Panc1 (cell line): ENCODE measurements around the gene JHY. TPM values are rescaled to one million over a fixed set of nuclear protein-coding genes. Genes with fewer than 3 reads are reported as not detected.

ENCODE experiments used
- ATAC-seq: fragments of 200-7000 bp; cut with Tn5 transposase; 2 replicates; pipeline ENCODE4 v1.9.1; 2020; ENCODE audit warnings: mild to moderate bottlenecking, moderate library complexity
- BruUV-seq: library from RNA; stranded (reverse); fragments of 400-500 nt; replicated peaks from 2 replicates; lab custom pipeline; 2021; lab: Mats Ljungman, UMichigan
- CTCF ChIA-PET: fragments of 300-600 bp; sonication (Branson Sonifier 250); formaldehyde crosslinking; loops from one replicate; lab custom pipeline; 2022; ENCODE audit warnings: antibody characterized with exemption; lab: Charles Lee
- POLR2A ChIA-PET: fragments of 300-600 bp; sonication (Branson Sonifier 250); formaldehyde crosslinking; loops from one replicate; lab custom pipeline; 2022; ENCODE audit warnings: antibody characterized with exemption; lab: Charles Lee
- DNase-seq: peaks from one replicate; pipeline ENCODE4 v3.0.0-alpha.2; 2010; ENCODE audit warnings: low read depth, low spot score
- H3K27ac ChIP-seq: 2 replicates; pipeline ENCODE4 v1.5.1; 2011; ENCODE audit warnings: mild to moderate bottlenecking, low read length, inconsistent platforms
- H3K27me3 ChIP-seq: fragments of 200-500 bp; sonication (Bioruptor generic); 2 replicates; pipeline ENCODE4 v1.6.0; 2014; ENCODE audit warnings: low read length, inconsistent platforms; ENCODE audit not compliant: control insufficient read depth, insufficient read depth
- H3K36me3 ChIP-seq: fragments of 200-500 bp; sonication (Bioruptor generic); 2 replicates; pipeline ENCODE4 v1.5.1; 2014; ENCODE audit warnings: inconsistent platforms, mild to moderate bottlenecking, low read length, moderate library complexity; ENCODE audit not compliant: control insufficient read depth, insufficient read depth
- H3K4me1 ChIP-seq: 2 replicates; pipeline ENCODE4 v1.5.1; 2011; ENCODE audit warnings: inconsistent platforms, mild to moderate bottlenecking, low read length, moderate library complexity; ENCODE audit not compliant: control insufficient read depth, insufficient read depth
- H3K4me3 ChIP-seq, 2 experiments: 2 replicates each; pipeline ENCODE4 v1.5.1; 2011 to 2012; ENCODE audit warnings: low read depth in 2 of 2, low read length in 2 of 2, mild to moderate bottlenecking in 2 of 2, inconsistent platforms in 1 of 2, moderate library complexity in 1 of 2
- H3K9me3 ChIP-seq: fragments of 200-500 bp; sonication (Bioruptor generic); 2 replicates; pipeline ENCODE4 v1.5.1; 2014; ENCODE audit warnings: low read depth, mild to moderate bottlenecking, inconsistent platforms, low read length, moderate library complexity; ENCODE audit not compliant: control insufficient read depth, insufficient read depth
- CTCF ChIP-seq: fragments of 450-650 bp; IDR thresholded peaks from 2 replicates; pipeline ENCODE4 v1.5.1; 2017; ENCODE audit warnings: mild to moderate bottlenecking
- POLR2AphosphoS5 ChIP-seq: IDR thresholded peaks from 2 replicates; pipeline ENCODE4 v1.6.1; 2012; ENCODE audit warnings: mild to moderate bottlenecking, low read depth, low read length, moderate library complexity
- SIN3A ChIP-seq: IDR thresholded peaks from 2 replicates; pipeline ENCODE4 v1.6.1; 2012; ENCODE audit warnings: low read depth, mild to moderate bottlenecking, low read length, moderate library complexity, borderline replicate concordance; ENCODE audit not compliant: insufficient read depth
- TCF7L2 ChIP-seq: IDR thresholded peaks from 2 replicates; pipeline ENCODE4 v1.6.1; 2011; ENCODE audit warnings: mild to moderate bottlenecking, low read depth, low read length, inconsistent platforms
- in situ Hi-C: cut with HindIII; loops from 2 replicates; pipeline ENCODE4 v1.10.0; 2016; ENCODE audit warnings: low sequenced_read_pairs, low pct_unique_long_range_greater_than_20kb
- intact Hi-C: fragments of 100-400 bp; cut with micrococcal nuclease; formaldehyde crosslinking; loops from one replicate; pipeline ENCODE4 v1.10.0; 2022; ENCODE audit not compliant: unreplicated experiment
- total RNA-seq: library from RNA; stranded (reverse); gene quantifications from one replicate; pipeline ENCODE4 v1.2.1, GENCODE V29; 2021; ENCODE audit not compliant: unreplicated experiment
- TF ChIP-seq, protein P1 (sequence below), 2 experiments: IDR thresholded peaks; 2 replicates each; pipeline ENCODE4 v1.6.1; 2011 to 2012; ENCODE audit warnings: low read depth in 2 of 2, control low read depth in 1 of 2, low read length in 1 of 2, mild to moderate bottlenecking in 1 of 2, moderate library complexity in 1 of 2; ENCODE audit not compliant: insufficient read depth in 1 of 2

Gene JHY
- total RNA-seq, 1 experiment from 2014 or later = 10.1 TPM

GRCh38 chr11:122920579-122920978, 38.0 kb downstream of the JHY start:
- DNase-seq = no peak
- H3K9me3 ChIP-seq = no peaks in the 10 kb centered on the region
- no peaks in the 10 kb centered on the region for H3K4me1 ChIP-seq
- no TSS peak for BruUV-seq
- no peak overlapping the region for H3K27ac ChIP-seq
- TF ChIP-seq POLR2AphosphoS5 = no peak
- TF ChIP-seq CTCF = no peak
- TF ChIP-seq SIN3A = no peak
- TF ChIP-seq, protein P1, sequence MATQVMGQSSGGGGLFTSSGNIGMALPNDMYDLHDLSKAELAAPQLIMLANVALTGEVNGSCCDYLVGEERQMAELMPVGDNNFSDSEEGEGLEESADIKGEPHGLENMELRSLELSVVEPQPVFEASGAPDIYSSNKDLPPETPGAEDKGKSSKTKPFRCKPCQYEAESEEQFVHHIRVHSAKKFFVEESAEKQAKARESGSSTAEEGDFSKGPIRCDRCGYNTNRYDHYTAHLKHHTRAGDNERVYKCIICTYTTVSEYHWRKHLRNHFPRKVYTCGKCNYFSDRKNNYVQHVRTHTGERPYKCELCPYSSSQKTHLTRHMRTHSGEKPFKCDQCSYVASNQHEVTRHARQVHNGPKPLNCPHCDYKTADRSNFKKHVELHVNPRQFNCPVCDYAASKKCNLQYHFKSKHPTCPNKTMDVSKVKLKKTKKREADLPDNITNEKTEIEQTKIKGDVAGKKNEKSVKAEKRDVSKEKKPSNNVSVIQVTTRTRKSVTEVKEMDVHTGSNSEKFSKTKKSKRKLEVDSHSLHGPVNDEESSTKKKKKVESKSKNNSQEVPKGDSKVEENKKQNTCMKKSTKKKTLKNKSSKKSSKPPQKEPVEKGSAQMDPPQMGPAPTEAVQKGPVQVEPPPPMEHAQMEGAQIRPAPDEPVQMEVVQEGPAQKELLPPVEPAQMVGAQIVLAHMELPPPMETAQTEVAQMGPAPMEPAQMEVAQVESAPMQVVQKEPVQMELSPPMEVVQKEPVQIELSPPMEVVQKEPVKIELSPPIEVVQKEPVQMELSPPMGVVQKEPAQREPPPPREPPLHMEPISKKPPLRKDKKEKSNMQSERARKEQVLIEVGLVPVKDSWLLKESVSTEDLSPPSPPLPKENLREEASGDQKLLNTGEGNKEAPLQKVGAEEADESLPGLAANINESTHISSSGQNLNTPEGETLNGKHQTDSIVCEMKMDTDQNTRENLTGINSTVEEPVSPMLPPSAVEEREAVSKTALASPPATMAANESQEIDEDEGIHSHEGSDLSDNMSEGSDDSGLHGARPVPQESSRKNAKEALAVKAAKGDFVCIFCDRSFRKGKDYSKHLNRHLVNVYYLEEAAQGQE (IDR thresholded peaks at IDR 0.05; ENCODE audit: insufficient read depth in 1 of 2, low read depth in 2 of 2, low read length in 1 of 2) = no peak
- no peak for TF ChIP-seq TCF7L2
- H3K4me3 ChIP-seq = no peak overlapping the region
- CTCF ChIA-PET = no interaction called here
- in situ Hi-C loops = no loop called here
- H3K36me3 ChIP-seq = no peaks in the 10 kb centered on the region
- intact Hi-C loops = no loop called here
- ATAC-seq = no peak
- POLR2A ChIA-PET = no interaction called here
- no peaks in the 10 kb centered on the region for H3K27me3 ChIP-seq

GRCh38 chr11:122922893-122923292, 40.3 kb downstream of the JHY start:
- POLR2A ChIA-PET = interaction anchor here (0.6 kb wide), 1 partner anchor 16 kb away, joined by 9 read pairs; no protein-coding TSS in a partner anchor
- H3K4me1 ChIP-seq = no peaks in the 10 kb centered on the region

More at GRCh38 chr11:122922893-122923292, 40.3 kb downstream of the JHY start:
- TF ChIP-seq POLR2AphosphoS5 (no peak), CTCF (no peak), TCF7L2 (no peak), SIN3A (no peak)
- TF ChIP-seq, protein P1 (IDR thresholded peaks at IDR 0.05; ENCODE audit: insufficient read depth in 1 of 2, low read depth in 2 of 2, low read length in 1 of 2) = no peak
- in situ Hi-C loops (no loop called here), intact Hi-C loops (no loop called here)
- DNase-seq (no peak), ATAC-seq (peak; percentile 83)
- CTCF ChIA-PET = no interaction called here
- BruUV-seq = no TSS peak
- Histone ChIP-seq H3K27ac (no peak overlapping the region), H3K36me3 (no peaks in the 10 kb centered on the region), H3K9me3 (no peaks in the 10 kb centered on the region), H3K4me3 (no peak overlapping the region), H3K27me3 (no peaks in the 10 kb centered on the region)
